SK-N-MC (cell line): ENCODE data around the gene MRLN.
"Not testable (repeated sequence)": the region's sequence is repeated elsewhere in the genome, so short reads cannot be mapped to it uniquely, and the experiment has no call there.

Experiments used
- DNase-seq: peaks from one replicate; pipeline ENCODE4 v3.0.0-alpha.2; 2011; ENCODE audit warnings: low read depth, low spot score
- H3K27ac ChIP-seq: fragments of 200-600 bp; sonication (generic); 2 replicates; pipeline ENCODE4 v1.5.1; 2016; ENCODE audit warnings: mixed run types
- H3K36me3 ChIP-seq: fragments of 200-600 bp; sonication (generic); 2 replicates; pipeline ENCODE4 v1.6.1; 2017; ENCODE audit warnings: antibody characterized with exemption, low read length, mixed read lengths; ENCODE audit not compliant: insufficient read depth
- H3K4me3 ChIP-seq: fragments of 200-600 bp; sonication (generic); 2 replicates; pipeline ENCODE4 v1.5.1; 2016
- H3K9ac ChIP-seq: fragments of 200-600 bp; sonication (generic); 2 replicates; pipeline ENCODE4 v1.8.0; 2017; ENCODE audit warnings: mixed run types, mixed read lengths; ENCODE audit not compliant: insufficient read length
- H3K9me3 ChIP-seq: fragments of 200-600 bp; sonication (generic); 2 replicates; pipeline ENCODE4 v1.6.1; 2017; ENCODE audit warnings: low read depth, mild to moderate bottlenecking, antibody characterized with exemption, low read length, moderate library complexity, mixed read lengths
- EZH2 ChIP-seq: fragments of 200-600 bp; sonication (generic); IDR thresholded peaks from one replicate; pipeline ENCODE4 v1.6.1; 2017; ENCODE audit warnings: antibody characterized with exemption
- FOXP2 ChIP-seq: optimal IDR thresholded peaks from 2 replicates; pipeline ENCODE3; 2011; ENCODE audit warnings: mild to moderate bottlenecking, moderate library complexity; ENCODE audit not compliant: insufficient read depth; ENCODE audit errors: extremely low read length, control extremely low read depth
- POLR2AphosphoS5 ChIP-seq: IDR thresholded peaks from 2 replicates; pipeline ENCODE4 v1.6.1; 2012; ENCODE audit warnings: mild to moderate bottlenecking, low read depth, low read length, borderline replicate concordance

The MRLN gene

GRCh38 chr10:59753267-59753666 is at the start of gene MRLN:
Gene MRLN (minus strand): TSS chr10:59753455.
- DNase-seq, result no peak
- Histone ChIP-seq H3K4me3 (no peak within 1 kb of the TSS), H3K9ac (no peak within 1 kb of the TSS), H3K9me3 (no peaks in the 10 kb centered on the region), H3K36me3 (no peaks in the 10 kb centered on the region), H3K27ac (no peak within 1 kb of the TSS)
- no peak for TF ChIP-seq FOXP2
- TF ChIP-seq POLR2AphosphoS5, result no peak

GRCh38 chr10:59801171-59801570 is 47.9 kb upstream of the MRLN start:
- no peak for TF ChIP-seq FOXP2
- no peak for TF ChIP-seq POLR2AphosphoS5
- no peak for TF ChIP-seq EZH2
- peaks cover 3% of the 10 kb centered on the region; the same call in 1 of the 2 replicates for H3K36me3 ChIP-seq

GRCh38 chr10:59799421-59799820 is 46.2 kb upstream of the MRLN start:
- no peak for DNase-seq
- Histone ChIP-seq H3K4me3 (no peak overlapping the region), H3K27ac (no peak overlapping the region), H3K9ac (no peak overlapping the region), H3K9me3 (no peaks in the 10 kb centered on the region), H3K36me3 (peaks cover 3% of the 10 kb centered on the region; the same call in 1 of the 2 replicates)
- TF ChIP-seq FOXP2, result no peak
- no peak for TF ChIP-seq POLR2AphosphoS5
- no peak for TF ChIP-seq EZH2

More at GRCh38 chr10:59801171-59801570, 47.9 kb upstream of the MRLN start:
- no peak overlapping the region for H3K27ac ChIP-seq
- H3K4me3 ChIP-seq, result no peak overlapping the region
- DNase-seq, result no peak
- no peaks in the 10 kb centered on the region for H3K9me3 ChIP-seq
- no peak overlapping the region for H3K9ac ChIP-seq

- no peak for DNase-seq
- Histone ChIP-seq H3K4me3 (no peak overlapping the region), H3K9me3 (no peaks in the 10 kb centered on the region), H3K36me3 (peaks cover 3% of the 10 kb centered on the region; the same call in 1 of the 2 replicates), H3K27ac (no peak overlapping the region), H3K9ac (no peak overlapping the region)
- TF ChIP-seq FOXP2, result no peak
- TF ChIP-seq EZH2, result no peak
- TF ChIP-seq POLR2AphosphoS5, result no peak
Measured at GRCh38 chr10:59793919-59794318, 40.7 kb upstream of the MRLN start.

GRCh38 chr10:59792812-59793211 is 39.6 kb upstream of the MRLN start:
- Histone ChIP-seq H3K9ac (no peak overlapping the region), H3K9me3 (no peaks in the 10 kb centered on the region), H3K27ac (no peak overlapping the region), H3K36me3 (peaks cover 3% of the 10 kb centered on the region; the same call in 1 of the 2 replicates), H3K4me3 (no peak overlapping the region)
- no peak for DNase-seq
- TF ChIP-seq EZH2 (no peak), FOXP2 (no peak), POLR2AphosphoS5 (no peak)

- no peaks in the 10 kb centered on the region for H3K9me3 ChIP-seq
- no peak overlapping the region for H3K27ac ChIP-seq
- H3K36me3 ChIP-seq, result peaks cover 3% of the 10 kb centered on the region; the same call in 1 of the 2 replicates
- no peak for DNase-seq
- H3K4me3 ChIP-seq, result no peak overlapping the region
- TF ChIP-seq POLR2AphosphoS5, result no peak
- TF ChIP-seq FOXP2, result no peak
- TF ChIP-seq EZH2, result no peak
- no peak overlapping the region for H3K9ac ChIP-seq
Measured at GRCh38 chr10:59791601-59792000, 38.3 kb upstream of the MRLN start.

GRCh38 chr10:59790080-59790479 is 36.8 kb upstream of the MRLN start:
- not testable (repeated sequence) for H3K36me3 ChIP-seq, DNase-seq

GRCh38 chr10:59788914-59789313 is 35.7 kb upstream of the MRLN start:
- H3K9me3 ChIP-seq, H3K4me3 ChIP-seq, H3K9ac ChIP-seq, DNase-seq, H3K36me3 ChIP-seq, H3K27ac ChIP-seq: not testable (repeated sequence)

More at GRCh38 chr10:59790080-59790479, 36.8 kb upstream of the MRLN start:
- H3K4me3 ChIP-seq, H3K9me3 ChIP-seq, H3K27ac ChIP-seq, H3K9ac ChIP-seq: not testable (repeated sequence)

GRCh38 chr10:59787032-59787431 is 33.8 kb upstream of the MRLN start:
- DNase-seq, H3K4me3 ChIP-seq, H3K27ac ChIP-seq, H3K9me3 ChIP-seq, H3K36me3 ChIP-seq, H3K9ac ChIP-seq: not testable (repeated sequence)

GRCh38 chr10:59785476-59785875 is 32.2 kb upstream of the MRLN start:
- H3K36me3 ChIP-seq, H3K4me3 ChIP-seq, DNase-seq: not testable (repeated sequence)

More at GRCh38 chr10:59785476-59785875, 32.2 kb upstream of the MRLN start:
- H3K9ac ChIP-seq, H3K27ac ChIP-seq, H3K9me3 ChIP-seq: not testable (repeated sequence)
